Loucy (cell line): ENCODE data around the gene ALPK3.

Source experiments
- H2AFZ ChIP-seq: fragments of 200-600 bp; sonication (generic); 2 replicates; pipeline ENCODE4 v1.6.0; 2016; ENCODE audit warnings: antibody characterized with exemption, mild to moderate bottlenecking, low read length, moderate library complexity
- H3F3A ChIP-seq: fragments of 200-600 bp; 2 replicates; pipeline ENCODE4 v1.6.0; 2016; ENCODE audit warnings: antibody characterized with exemption, low read depth, mild to moderate bottlenecking
- H3K27me3 ChIP-seq: fragments of 200-600 bp; sonication (generic); 2 replicates; pipeline ENCODE4 v1.6.1; 2014; ENCODE audit warnings: low read length, mild to moderate bottlenecking; ENCODE audit not compliant: insufficient read depth, poor library complexity, severe bottlenecking
- H3K36me3 ChIP-seq: fragments of 200-600 bp; sonication (generic); 2 replicates; pipeline ENCODE4 v1.6.1; 2016; ENCODE audit warnings: low read length; ENCODE audit not compliant: insufficient read depth
- H3K4me1 ChIP-seq: fragments of 200-600 bp; sonication (generic); 2 replicates; pipeline ENCODE4 v1.5.1; 2014; ENCODE audit warnings: low read length, mild to moderate bottlenecking; ENCODE audit not compliant: insufficient read depth, poor library complexity, severe bottlenecking
- H3K4me2 ChIP-seq: fragments of 200-600 bp; sonication (generic); 2 replicates; pipeline ENCODE4 v1.6.0; 2014; ENCODE audit warnings: antibody characterized with exemption, low read length, low read depth, mild to moderate bottlenecking; ENCODE audit not compliant: poor library complexity, severe bottlenecking
- H3K4me3 ChIP-seq: fragments of 200-600 bp; sonication (generic); 2 replicates; pipeline ENCODE4 v1.5.1; 2014; ENCODE audit warnings: low read length, mild to moderate bottlenecking, mixed read lengths; ENCODE audit not compliant: poor library complexity, severe bottlenecking
- H3K79me2 ChIP-seq: fragments of 200-600 bp; sonication (generic); 2 replicates; pipeline ENCODE4 v1.6.1; 2014; ENCODE audit warnings: low read length; ENCODE audit not compliant: insufficient read depth
- H3K9ac ChIP-seq: fragments of 200-600 bp; sonication (generic); 2 replicates; pipeline ENCODE4 v1.6.0; 2014; ENCODE audit warnings: mild to moderate bottlenecking, low read depth, low read length, moderate library complexity; ENCODE audit not compliant: poor library complexity, severe bottlenecking
- H3K9me2 ChIP-seq: fragments of 200-600 bp; sonication (generic); replicated peaks from 2 replicates; pipeline ENCODE4 v1.6.1; 2016; ENCODE audit warnings: low read depth, low read length, mixed read lengths
- H3K9me3 ChIP-seq: fragments of 200-600 bp; sonication (generic); 2 replicates; pipeline ENCODE4 v1.6.1; 2014; ENCODE audit warnings: mild to moderate bottlenecking, antibody characterized with exemption, low read length, low read depth; ENCODE audit not compliant: insufficient read depth
- H4K20me1 ChIP-seq: fragments of 200-600 bp; sonication (generic); 2 replicates; pipeline ENCODE4 v1.6.0; 2014; ENCODE audit warnings: antibody characterized with exemption, low read length, mild to moderate bottlenecking; ENCODE audit not compliant: insufficient read depth, poor library complexity, severe bottlenecking
- CTCF ChIP-seq: fragments of 200-600 bp; sonication (generic); conservative IDR thresholded peaks from 2 replicates; pipeline ENCODE4 v1.5.1; 2014; ENCODE audit warnings: mild to moderate bottlenecking, antibody characterized with exemption, low read length
- EZH2phosphoT487 ChIP-seq: fragments of 200-600 bp; IDR thresholded peaks from 2 replicates; pipeline ENCODE4 v1.6.1; 2018; ENCODE audit warnings: antibody characterized with exemption, mild to moderate bottlenecking, moderate library complexity, borderline replicate concordance

The ALPK3 gene

DNA sequence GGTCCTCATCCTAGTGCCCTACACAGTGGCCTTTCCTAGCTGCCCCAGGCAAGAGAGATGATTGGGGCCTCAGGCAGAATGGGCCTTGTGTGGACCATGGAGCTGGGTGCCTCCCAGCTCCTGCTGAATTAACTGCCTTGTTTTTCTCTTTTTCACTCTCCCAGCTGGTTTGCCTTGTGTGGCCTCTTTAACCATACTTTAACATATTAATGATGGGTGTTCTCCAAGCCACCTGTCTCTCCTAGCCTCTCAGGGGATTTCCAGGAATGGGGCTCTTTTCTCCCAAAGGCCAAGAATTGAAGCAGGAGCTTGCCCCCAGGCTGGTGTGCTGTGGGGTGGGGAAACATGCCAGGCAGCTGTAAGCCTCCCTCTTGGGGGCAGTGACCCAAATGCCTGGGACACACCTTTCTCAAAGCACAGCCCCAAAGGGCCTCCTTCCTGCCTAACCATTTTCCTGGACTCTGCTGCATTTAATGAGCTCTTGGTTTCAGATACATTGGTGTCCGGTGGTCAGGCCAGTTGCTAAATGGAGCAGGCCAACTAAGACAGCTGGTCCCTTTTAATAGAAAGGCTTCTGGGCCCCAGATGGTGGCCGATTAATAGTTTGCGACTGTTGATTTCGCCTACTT lies 5.6 kb downstream of the ALPK3 start:
- H3K27me3 ChIP-seq = no peaks in the 10 kb centered on the region
- H3K9me3 ChIP-seq = no peaks in the 10 kb centered on the region
- H2AFZ ChIP-seq = no peak overlapping the region
- no peaks in the 10 kb centered on the region for H4K20me1 ChIP-seq
- TF ChIP-seq EZH2phosphoT487 = no peak
- TF ChIP-seq CTCF = no peak
- no peaks in the 10 kb centered on the region for H3K9me2 ChIP-seq
- H3K79me2 ChIP-seq = no peaks in the 10 kb centered on the region
- no peak overlapping the region for H3K9ac ChIP-seq
- no peak overlapping the region for H3K4me3 ChIP-seq
- no peaks in the 10 kb centered on the region for H3K36me3 ChIP-seq
- no peaks in the 10 kb centered on the region for H3F3A ChIP-seq
- peaks cover 11% of the 10 kb centered on the region for H3K4me1 ChIP-seq
- H3K4me2 ChIP-seq = no peak overlapping the region

- Histone ChIP-seq H3K4me1 (peaks cover 5% of the 10 kb centered on the region), H3K9me2 (no peaks in the 10 kb centered on the region), H2AFZ (no peak overlapping the region), H3K9me3 (no peaks in the 10 kb centered on the region), H4K20me1 (no peaks in the 10 kb centered on the region), H3K27me3 (no peaks in the 10 kb centered on the region), H3K4me2 (no peak overlapping the region), H3K79me2 (no peaks in the 10 kb centered on the region), H3F3A (no peaks in the 10 kb centered on the region), H3K4me3 (no peak overlapping the region), H3K36me3 (no peaks in the 10 kb centered on the region), H3K9ac (no peak overlapping the region)
- TF ChIP-seq EZH2phosphoT487 (no peak), CTCF (no peak)
Measured at GRCh38 chr15:84823282-84823878, 6.2 kb downstream of the ALPK3 start.

GRCh38 chr15:84824260-84825007 lies 7.3 kb downstream of the ALPK3 start:
- Histone ChIP-seq H3K4me3 (no peak overlapping the region), H3K9ac (no peak overlapping the region), H3F3A (no peaks in the 10 kb centered on the region), H3K36me3 (no peaks in the 10 kb centered on the region), H3K27me3 (no peaks in the 10 kb centered on the region), H3K4me1 (no peaks in the 10 kb centered on the region), H3K9me2 (no peaks in the 10 kb centered on the region), H3K9me3 (no peaks in the 10 kb centered on the region), H3K4me2 (no peak overlapping the region), H3K79me2 (no peaks in the 10 kb centered on the region), H4K20me1 (no peaks in the 10 kb centered on the region), H2AFZ (no peak overlapping the region)
- TF ChIP-seq EZH2phosphoT487 = no peak
- no peak for TF ChIP-seq CTCF
